Panc1 (cell line): ENCODE measurements around the gene MRC2. TPM values are rescaled to one million over a fixed set of nuclear protein-coding genes. Genes with fewer than 3 reads are reported as not detected.
"Not testable (repeated sequence)": the region's sequence is repeated elsewhere in the genome, so short reads cannot be mapped to it uniquely, and the experiment has no call there.

Experiments
- ATAC-seq: fragments of 200-7000 bp; cut with Tn5 transposase; 2 replicates; pipeline ENCODE4 v1.9.1; 2020; ENCODE audit warnings: mild to moderate bottlenecking, moderate library complexity
- BruUV-seq: library from RNA; stranded (reverse); fragments of 400-500 nt; replicated peaks from 2 replicates; lab custom pipeline; 2021; lab: Mats Ljungman, UMichigan
- CTCF ChIA-PET: fragments of 300-600 bp; sonication (Branson Sonifier 250); formaldehyde crosslinking; loops from one replicate; lab custom pipeline; 2022; ENCODE audit warnings: antibody characterized with exemption; lab: Charles Lee
- POLR2A ChIA-PET: fragments of 300-600 bp; sonication (Branson Sonifier 250); formaldehyde crosslinking; loops from one replicate; lab custom pipeline; 2022; ENCODE audit warnings: antibody characterized with exemption; lab: Charles Lee
- DNase-seq: peaks from one replicate; pipeline ENCODE4 v3.0.0-alpha.2; 2010; ENCODE audit warnings: low read depth, low spot score
- H3K27ac ChIP-seq: 2 replicates; pipeline ENCODE4 v1.5.1; 2011; ENCODE audit warnings: mild to moderate bottlenecking, low read length, inconsistent platforms
- H3K27me3 ChIP-seq: fragments of 200-500 bp; sonication (Bioruptor generic); 2 replicates; pipeline ENCODE4 v1.6.0; 2014; ENCODE audit warnings: low read length, inconsistent platforms; ENCODE audit not compliant: control insufficient read depth, insufficient read depth
- H3K36me3 ChIP-seq: fragments of 200-500 bp; sonication (Bioruptor generic); 2 replicates; pipeline ENCODE4 v1.5.1; 2014; ENCODE audit warnings: inconsistent platforms, mild to moderate bottlenecking, low read length, moderate library complexity; ENCODE audit not compliant: control insufficient read depth, insufficient read depth
- H3K4me1 ChIP-seq: 2 replicates; pipeline ENCODE4 v1.5.1; 2011; ENCODE audit warnings: inconsistent platforms, mild to moderate bottlenecking, low read length, moderate library complexity; ENCODE audit not compliant: control insufficient read depth, insufficient read depth
- H3K4me3 ChIP-seq, 2 experiments: 2 replicates each; pipeline ENCODE4 v1.5.1; 2011 to 2012; ENCODE audit warnings: low read depth in 2 of 2, low read length in 2 of 2, mild to moderate bottlenecking in 2 of 2, inconsistent platforms in 1 of 2, moderate library complexity in 1 of 2
- H3K9me3 ChIP-seq: fragments of 200-500 bp; sonication (Bioruptor generic); 2 replicates; pipeline ENCODE4 v1.5.1; 2014; ENCODE audit warnings: low read depth, mild to moderate bottlenecking, inconsistent platforms, low read length, moderate library complexity; ENCODE audit not compliant: control insufficient read depth, insufficient read depth
- CTCF ChIP-seq: fragments of 450-650 bp; IDR thresholded peaks from 2 replicates; pipeline ENCODE4 v1.5.1; 2017; ENCODE audit warnings: mild to moderate bottlenecking
- POLR2AphosphoS5 ChIP-seq: IDR thresholded peaks from 2 replicates; pipeline ENCODE4 v1.6.1; 2012; ENCODE audit warnings: mild to moderate bottlenecking, low read depth, low read length, moderate library complexity
- REST ChIP-seq, 2 experiments: IDR thresholded peaks; 2 replicates each; pipeline ENCODE4 v1.6.1; 2011 to 2012; ENCODE audit warnings: low read depth in 2 of 2, control low read depth in 1 of 2, low read length in 1 of 2, mild to moderate bottlenecking in 1 of 2, moderate library complexity in 1 of 2; ENCODE audit not compliant: insufficient read depth in 1 of 2
- SIN3A ChIP-seq: IDR thresholded peaks from 2 replicates; pipeline ENCODE4 v1.6.1; 2012; ENCODE audit warnings: low read depth, mild to moderate bottlenecking, low read length, moderate library complexity, borderline replicate concordance; ENCODE audit not compliant: insufficient read depth
- TCF7L2 ChIP-seq: IDR thresholded peaks from 2 replicates; pipeline ENCODE4 v1.6.1; 2011; ENCODE audit warnings: mild to moderate bottlenecking, low read depth, low read length, inconsistent platforms
- in situ Hi-C: cut with HindIII; loops from 2 replicates; pipeline ENCODE4 v1.10.0; 2016; ENCODE audit warnings: low sequenced_read_pairs, low pct_unique_long_range_greater_than_20kb
- intact Hi-C: fragments of 100-400 bp; cut with micrococcal nuclease; formaldehyde crosslinking; loops from one replicate; pipeline ENCODE4 v1.10.0; 2022; ENCODE audit not compliant: unreplicated experiment
- total RNA-seq: library from RNA; stranded (reverse); gene quantifications from one replicate; pipeline ENCODE4 v1.2.1, GENCODE V29; 2021; ENCODE audit not compliant: unreplicated experiment

The MRC2 gene
- total RNA-seq, 1 experiment from 2014 or later, result 120 TPM

GRCh38 chr17:62611292-62611691, 16.2 kb upstream of the MRC2 start:
- no peaks in the 10 kb centered on the region for H3K27me3 ChIP-seq
- ChIA-PET POLR2A (no interaction called here), CTCF (no interaction called here)
- TF ChIP-seq CTCF, result no peak
- TF ChIP-seq REST (IDR thresholded peaks at IDR 0.05; ENCODE audit: insufficient read depth in 1 of 2, low read depth in 2 of 2, low read length in 1 of 2), result no peak
- TF ChIP-seq SIN3A, result no peak
- TF ChIP-seq TCF7L2, result no peak
- TF ChIP-seq POLR2AphosphoS5, result no peak
- no peak overlapping the region for H3K27ac ChIP-seq
- no TSS peak for BruUV-seq
- H3K36me3 ChIP-seq, result peaks cover 13% of the 10 kb centered on the region
- in situ Hi-C loops (no loop called here), intact Hi-C loops (no loop called here)
- ATAC-seq (no peak), DNase-seq (no peak)
- H3K9me3 ChIP-seq, result no peaks in the 10 kb centered on the region
- no peak overlapping the region for H3K4me3 ChIP-seq
- H3K4me1 ChIP-seq, result no peaks in the 10 kb centered on the region

GRCh38 chr17:62611728-62612127, 15.7 kb upstream of the MRC2 start:
- H3K9me3 ChIP-seq, result no peaks in the 10 kb centered on the region
- POLR2A ChIA-PET, result no interaction called here
- no peak overlapping the region for H3K27ac ChIP-seq
- H3K36me3 ChIP-seq, result peaks cover 10% of the 10 kb centered on the region
- in situ Hi-C loops (no loop called here), intact Hi-C loops (no loop called here)
- DNase-seq, result no peak
- CTCF ChIA-PET, result no interaction called here
- no TSS peak for BruUV-seq
- no peaks in the 10 kb centered on the region for H3K27me3 ChIP-seq
- ATAC-seq, result no peak
- TF ChIP-seq SIN3A, result no peak
- TF ChIP-seq POLR2AphosphoS5, result no peak
- TF ChIP-seq CTCF, result no peak
- no peak for TF ChIP-seq REST (IDR thresholded peaks at IDR 0.05; ENCODE audit: insufficient read depth in 1 of 2, low read depth in 2 of 2, low read length in 1 of 2)
- TF ChIP-seq TCF7L2, result no peak
- H3K4me1 ChIP-seq, result no peaks in the 10 kb centered on the region
- no peak overlapping the region for H3K4me3 ChIP-seq

- CTCF ChIA-PET, result not testable (repeated sequence)
These were observed 15.2 kb upstream of the MRC2 start for GRCh38 chr17:62612289-62612688.

GRCh38 chr17:62613095-62613494, 14.4 kb upstream of the MRC2 start:
- CTCF ChIA-PET, in situ Hi-C loops, H3K4me1 ChIP-seq, H3K36me3 ChIP-seq, intact Hi-C loops, ATAC-seq, H3K9me3 ChIP-seq, H3K4me3 ChIP-seq, H3K27me3 ChIP-seq, DNase-seq, POLR2A ChIA-PET, H3K27ac ChIP-seq: not testable (repeated sequence)
- BruUV-seq, result TSS peak; percentile 12

More at GRCh38 chr17:62612289-62612688, 15.2 kb upstream of the MRC2 start:
- DNase-seq, in situ Hi-C loops, H3K36me3 ChIP-seq, intact Hi-C loops, POLR2A ChIA-PET, ATAC-seq, H3K27ac ChIP-seq, H3K9me3 ChIP-seq, H3K27me3 ChIP-seq, BruUV-seq, H3K4me3 ChIP-seq, H3K4me1 ChIP-seq: not testable (repeated sequence)
